HG03045 (cell line): ENCODE results near the gene RNF113A.
"Not testable (repeated sequence)": the region's sequence is repeated elsewhere in the genome, so short reads cannot be mapped to it uniquely, and the experiment has no call there.

ENCODE experiments used
- ATAC-seq: cut with Tn5 transposase; IDR thresholded peaks from one replicate; pipeline ENCODE4 v1.9.1; 2021; ENCODE audit warnings: mild to moderate bottlenecking, moderate library complexity; ENCODE audit not compliant: unreplicated experiment

RNF113A gene

GRCh38 chrX:119852382-119853353, 18.9 kb downstream of the RNF113A start, which contains the start of gene UPF3B:
TSS of gene UPF3B (minus strand) at chrX:119852963. CDS start at chrX:119852928, 35 bp downstream.
- ATAC-seq, result peak; percentile 94

- ATAC-seq, result no peak
These were observed 37.6 kb downstream of the RNF113A start for GRCh38 chrX:119833905-119834304.

- no peak for ATAC-seq
These were observed 43.1 kb downstream of the RNF113A start for GRCh38 chrX:119828446-119828845.

- ATAC-seq, result no peak
These were observed 45.1 kb downstream of the RNF113A start for GRCh38 chrX:119826399-119826959.

GRCh38 chrX:119824221-119824620, 47.3 kb downstream of the RNF113A start:
- ATAC-seq, result not testable (repeated sequence)

GRCh38 chrX:119821703-119822102, 49.8 kb downstream of the RNF113A start:
- ATAC-seq, result peak; percentile 92
